Neural cell (in vitro differentiated cells): ENCODE measurements around the gene HTATSF1. TPM values are rescaled to one million over a fixed set of nuclear protein-coding genes. Genes with fewer than 3 reads are reported as not detected.

Experiments
- H2AFZ ChIP-seq: fragments of 200-600, 300-800 bp; sonication (generic), shearing (Covaris generic); 2 replicates; pipeline ENCODE4 v1.6.0; 2014; ENCODE audit warnings: low read depth, mild to moderate bottlenecking, antibody characterized with exemption, low read length, moderate library complexity
- H3F3A ChIP-seq: fragments of 200-600 bp; shearing (Covaris generic); 2 replicates; pipeline ENCODE4 v1.6.1; 2016; ENCODE audit warnings: mild to moderate bottlenecking, moderate library complexity, mixed read lengths, antibody characterized with exemption, low read length; ENCODE audit not compliant: insufficient read depth, poor library complexity, severe bottlenecking
- H3K27ac ChIP-seq: fragments of 200-600, 300-800 bp; sonication (generic), shearing (Covaris generic); 2 replicates; pipeline ENCODE4 v1.5.1; 2014; ENCODE audit warnings: mild to moderate bottlenecking, low read length, moderate library complexity
- H3K27me3 ChIP-seq: fragments of 300-800, 200-600 bp; sonication (generic), shearing (Covaris generic); 2 replicates; pipeline ENCODE4 v1.6.0; 2014; ENCODE audit warnings: mild to moderate bottlenecking, low read depth, low read length, moderate library complexity; ENCODE audit not compliant: insufficient read depth
- H3K36me3 ChIP-seq: fragments of 300-800, 200-600 bp; sonication (generic), shearing (Covaris generic); 2 replicates; pipeline ENCODE4 v1.5.1; 2014; ENCODE audit warnings: mild to moderate bottlenecking, antibody characterized with exemption, low read length, moderate library complexity; ENCODE audit not compliant: insufficient read depth
- H3K4me2 ChIP-seq: fragments of 300-800, 200-600 bp; sonication (generic), shearing (Covaris generic); 2 replicates; pipeline ENCODE4 v1.6.0; 2014; ENCODE audit warnings: mild to moderate bottlenecking, low read length
- H3K4me3 ChIP-seq: fragments of 300-800, 200-600 bp; sonication (generic), shearing (Covaris generic); 2 replicates; pipeline ENCODE4 v1.5.1; 2014; ENCODE audit warnings: mild to moderate bottlenecking, low read length, moderate library complexity
- H3K79me2 ChIP-seq: fragments of 200-600 bp; shearing (Covaris generic); replicated peaks from 2 replicates; pipeline ENCODE4 v1.6.0; 2014; ENCODE audit warnings: mild to moderate bottlenecking, low read length, moderate library complexity; ENCODE audit not compliant: insufficient read depth
- H3K9ac ChIP-seq: fragments of 300-800, 200-600 bp; sonication (generic), shearing (Covaris generic); 2 replicates; pipeline ENCODE4 v1.6.1; 2016; ENCODE audit warnings: mild to moderate bottlenecking, low read length, mixed read lengths
- H3K9me2 ChIP-seq: fragments of 200-600 bp; shearing (Covaris generic); 2 replicates; pipeline ENCODE4 v1.6.1; 2016; ENCODE audit warnings: mild to moderate bottlenecking, low read length, mixed read lengths; ENCODE audit not compliant: insufficient read depth
- H3K9me3 ChIP-seq: fragments of 200-600, 300-800 bp; sonication (generic), shearing (Covaris generic); 2 replicates; pipeline ENCODE4 v1.6.1; 2016; ENCODE audit warnings: mild to moderate bottlenecking, mixed run types, low read length, moderate library complexity, mixed read lengths
- H4K20me1 ChIP-seq: fragments of 200-600 bp; shearing (Covaris generic); 2 replicates; pipeline ENCODE4 v1.6.1; 2016; ENCODE audit warnings: mild to moderate bottlenecking, mixed run types; ENCODE audit not compliant: insufficient read depth
- CTCF ChIP-seq: fragments of 450-650 bp; IDR thresholded peaks from 2 replicates; pipeline ENCODE4 v1.5.1; 2014; ENCODE audit warnings: antibody characterized with exemption, mild to moderate bottlenecking, moderate library complexity; ENCODE audit not compliant: poor library complexity, severe bottlenecking
- EP300 ChIP-seq: fragments of 450-650 bp; conservative IDR thresholded peaks from 2 replicates; pipeline ENCODE4 v1.6.1; 2014; ENCODE audit warnings: antibody characterized with exemption, mild to moderate bottlenecking, moderate library complexity; ENCODE audit not compliant: poor library complexity, severe bottlenecking
- EZH2 ChIP-seq: fragments of 200-600, 300-800 bp; shearing (Covaris generic), sonication (generic); IDR thresholded peaks from 2 replicates; pipeline ENCODE4 v1.6.1; 2014; ENCODE audit warnings: antibody characterized with exemption, low read length, borderline replicate concordance, mild to moderate bottlenecking; ENCODE audit not compliant: insufficient read depth, poor library complexity, severe bottlenecking
- MXI1 ChIP-seq: fragments of 450-650 bp; conservative IDR thresholded peaks from 2 replicates; pipeline ENCODE4 v1.6.1; 2014; ENCODE audit warnings: antibody characterized with exemption, mild to moderate bottlenecking; ENCODE audit not compliant: poor library complexity, severe bottlenecking
- POLR2AphosphoS5 ChIP-seq: IDR thresholded peaks from 2 replicates; pipeline ENCODE4 v1.6.1; 2012
- RAD21 ChIP-seq: fragments of 450-650 bp; conservative IDR thresholded peaks from 2 replicates; pipeline ENCODE4 v1.6.1; 2014; ENCODE audit warnings: antibody characterized with exemption, mild to moderate bottlenecking, moderate library complexity
- REST ChIP-seq: IDR thresholded peaks from 2 replicates; pipeline ENCODE4 v1.6.1; 2012; ENCODE audit warnings: borderline replicate concordance
- SMC3 ChIP-seq: fragments of 450-650 bp; conservative IDR thresholded peaks from 2 replicates; pipeline ENCODE4 v1.6.1; 2014; ENCODE audit warnings: antibody characterized with exemption, mild to moderate bottlenecking, moderate library complexity; ENCODE audit not compliant: poor library complexity
- TAF1 ChIP-seq: IDR thresholded peaks from 2 replicates; pipeline ENCODE4 v1.6.1; 2012; ENCODE audit warnings: low read depth
- polyA plus RNA-seq: library from polyadenylated mRNA; depleted of rRNA; stranded (reverse); fragments of >200 nt; gene quantifications from 2 replicates; pipeline ENCODE4 v1.2.3, GENCODE V29; 2014

Gene HTATSF1
- polyA plus RNA-seq, 1 donor from 2014 or later = 137 TPM

- no peak overlapping the region for H3K27ac ChIP-seq
- no peak overlapping the region for H3K4me3 ChIP-seq
- no peaks in the 10 kb centered on the region for H4K20me1 ChIP-seq
- no peaks in the 10 kb centered on the region for H3F3A ChIP-seq
- no peak overlapping the region for H2AFZ ChIP-seq
- H3K27me3 ChIP-seq = no peaks in the 10 kb centered on the region
- H3K9me3 ChIP-seq = no peaks in the 10 kb centered on the region
- TF ChIP-seq RAD21 (no peak), EP300 (no peak), EZH2 (no peak), REST (no peak), SMC3 (no peak), MXI1 (no peak), CTCF (no peak), TAF1 (no peak), POLR2AphosphoS5 (no peak)
- H3K9ac ChIP-seq = no peak overlapping the region
- H3K4me2 ChIP-seq = no peak overlapping the region
- no peaks in the 10 kb centered on the region for H3K9me2 ChIP-seq
- no peaks in the 10 kb centered on the region for H3K79me2 ChIP-seq
- H3K36me3 ChIP-seq = no peaks in the 10 kb centered on the region
Observed at GRCh38 chrX:136519069-136519468, 21.7 kb downstream of the HTATSF1 start.

GRCh38 chrX:136523770-136524169 lies 26.4 kb downstream of the HTATSF1 start:
- Histone ChIP-seq H3K9me3 (no peaks in the 10 kb centered on the region), H4K20me1 (no peaks in the 10 kb centered on the region), H3K4me3 (no peak overlapping the region), H3K27ac (no peak overlapping the region), H3K9me2 (no peaks in the 10 kb centered on the region), H3K27me3 (no peaks in the 10 kb centered on the region), H3K4me2 (no peak overlapping the region), H2AFZ (no peak overlapping the region), H3F3A (no peaks in the 10 kb centered on the region), H3K36me3 (no peaks in the 10 kb centered on the region), H3K9ac (no peak overlapping the region), H3K79me2 (no peaks in the 10 kb centered on the region)
- TF ChIP-seq REST = no peak
- TF ChIP-seq EZH2 = no peak
- no peak for TF ChIP-seq TAF1
- TF ChIP-seq POLR2AphosphoS5 = no peak
- no peak for TF ChIP-seq MXI1
- no peak for TF ChIP-seq SMC3
- TF ChIP-seq RAD21 = no peak
- TF ChIP-seq EP300 = no peak
- TF ChIP-seq CTCF = no peak
